Type B pancreatic cell (in vitro differentiated cells): ENCODE measurements around the gene CKAP2L. TPM values are rescaled to one million over a fixed set of nuclear protein-coding genes. Genes with fewer than 3 reads are reported as not detected.
A peak's percentile ranks its signal among the peaks of the same experiment; 100 is the strongest.
"Not testable (repeated sequence)": the region's sequence is repeated elsewhere in the genome, so short reads cannot be mapped to it uniquely, and the experiment has no call there.

Experiments
- DNase-seq: peaks from one replicate; pipeline ENCODE4 v3.0.0; 2021; ENCODE audit warnings: mixed read lengths; ENCODE audit not compliant: unreplicated experiment; ENCODE audit errors: extremely low spot score
- H3K27ac Mint-ChIP-seq: 2 replicates; pipeline ENCODE4 v1.8.0; 2021; ENCODE audit warnings: mild to moderate bottlenecking, mixed read lengths
- H3K27me3 Mint-ChIP-seq: 2 replicates; pipeline ENCODE4 v1.8.0; 2021; ENCODE audit warnings: mixed read lengths
- H3K36me3 Mint-ChIP-seq: 2 replicates; pipeline ENCODE4 v1.8.0; 2021; ENCODE audit warnings: mixed read lengths
- H3K4me1 Mint-ChIP-seq: one replicate; pipeline ENCODE4 v1.8.0; 2021; ENCODE audit warnings: mixed read lengths; ENCODE audit not compliant: unreplicated experiment
- H3K4me3 Mint-ChIP-seq: 2 replicates; pipeline ENCODE4 v1.8.0; 2021; ENCODE audit warnings: mild to moderate bottlenecking, mixed read lengths
- H3K9me3 Mint-ChIP-seq: 2 replicates; pipeline ENCODE4 v1.8.0; 2021; ENCODE audit warnings: mixed read lengths
- total RNA-seq: library from RNA; stranded (reverse); gene quantifications from 2 replicates; pipeline ENCODE4 v1.2.1, GENCODE V29; 2021; ENCODE audit warnings: low replicate concordance
- TF ChIP-seq, protein P1 (sequence below): fragments of 200-600 bp; sonication (generic); conservative IDR thresholded peaks from 2 replicates; pipeline ENCODE4 v1.5.0; 2021; ENCODE audit warnings: antibody characterized with exemption, mild to moderate bottlenecking

CKAP2L gene
- total RNA-seq, 1 donor from 2014 or later = 25.4 TPM

DNA sequence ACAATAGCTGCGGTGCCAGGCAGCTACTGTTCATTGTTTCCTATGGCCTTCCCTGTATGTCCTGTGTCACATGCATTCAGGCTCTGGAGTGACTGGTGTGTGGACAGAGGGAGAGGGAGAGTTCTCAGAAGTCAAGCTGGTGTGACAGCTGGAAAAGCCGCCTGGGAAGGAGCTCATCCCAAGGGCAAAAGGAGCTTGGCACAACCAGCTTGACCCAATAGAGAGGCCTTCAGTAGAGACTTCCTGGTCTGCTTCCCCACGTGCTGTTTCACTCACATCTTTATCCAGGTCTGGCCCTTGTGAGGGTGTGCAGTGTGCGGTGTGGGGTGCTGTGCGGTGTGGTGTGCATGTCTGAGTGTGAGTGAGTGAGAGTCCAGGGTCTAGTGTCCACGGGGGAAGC lies 54.7 kb downstream of the CKAP2L start:
- DNase-seq = peak; percentile 43
- Mint-ChIP-seq H3K4me3 (no peak overlapping the region), H3K27ac (no peak overlapping the region), H3K27me3 (peaks cover 21% of the 10 kb centered on the region), H3K36me3 (no peaks in the 10 kb centered on the region), H3K9me3 (no peaks in the 10 kb centered on the region), H3K4me1 (peaks cover 8% of the 10 kb centered on the region)
- TF ChIP-seq, protein P1, sequence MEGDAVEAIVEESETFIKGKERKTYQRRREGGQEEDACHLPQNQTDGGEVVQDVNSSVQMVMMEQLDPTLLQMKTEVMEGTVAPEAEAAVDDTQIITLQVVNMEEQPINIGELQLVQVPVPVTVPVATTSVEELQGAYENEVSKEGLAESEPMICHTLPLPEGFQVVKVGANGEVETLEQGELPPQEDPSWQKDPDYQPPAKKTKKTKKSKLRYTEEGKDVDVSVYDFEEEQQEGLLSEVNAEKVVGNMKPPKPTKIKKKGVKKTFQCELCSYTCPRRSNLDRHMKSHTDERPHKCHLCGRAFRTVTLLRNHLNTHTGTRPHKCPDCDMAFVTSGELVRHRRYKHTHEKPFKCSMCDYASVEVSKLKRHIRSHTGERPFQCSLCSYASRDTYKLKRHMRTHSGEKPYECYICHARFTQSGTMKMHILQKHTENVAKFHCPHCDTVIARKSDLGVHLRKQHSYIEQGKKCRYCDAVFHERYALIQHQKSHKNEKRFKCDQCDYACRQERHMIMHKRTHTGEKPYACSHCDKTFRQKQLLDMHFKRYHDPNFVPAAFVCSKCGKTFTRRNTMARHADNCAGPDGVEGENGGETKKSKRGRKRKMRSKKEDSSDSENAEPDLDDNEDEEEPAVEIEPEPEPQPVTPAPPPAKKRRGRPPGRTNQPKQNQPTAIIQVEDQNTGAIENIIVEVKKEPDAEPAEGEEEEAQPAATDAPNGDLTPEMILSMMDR = no peak

DNA sequence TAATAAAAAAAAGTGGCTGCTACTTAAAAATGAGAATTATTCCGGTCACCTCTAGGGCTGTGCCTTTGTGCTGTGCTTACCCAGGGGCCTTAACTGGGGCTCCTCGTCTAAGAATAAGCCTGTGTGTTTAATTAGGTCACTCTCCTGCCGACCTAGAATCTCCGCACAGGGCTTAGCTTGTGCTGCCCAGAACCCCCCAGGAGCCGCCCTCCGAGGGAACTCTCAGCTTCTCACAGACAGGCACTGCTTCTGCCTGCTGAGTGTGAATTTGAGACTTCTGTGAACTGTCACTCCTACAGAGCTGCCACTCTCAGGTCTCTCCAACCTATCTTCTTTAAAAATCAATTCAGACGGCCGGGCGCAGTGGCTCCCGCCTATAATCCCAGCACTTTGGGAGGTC lies 55.4 kb downstream of the CKAP2L start:
- no peaks in the 10 kb centered on the region for H3K9me3 Mint-ChIP-seq
- H3K27ac Mint-ChIP-seq = no peak overlapping the region
- H3K27me3 Mint-ChIP-seq = peaks cover 21% of the 10 kb centered on the region
- H3K4me1 Mint-ChIP-seq = peaks cover 8% of the 10 kb centered on the region
- TF ChIP-seq, protein P1 = no peak
- no peaks in the 10 kb centered on the region for H3K36me3 Mint-ChIP-seq
- DNase-seq = peak; percentile 42
- H3K4me3 Mint-ChIP-seq = no peak overlapping the region

DNA sequence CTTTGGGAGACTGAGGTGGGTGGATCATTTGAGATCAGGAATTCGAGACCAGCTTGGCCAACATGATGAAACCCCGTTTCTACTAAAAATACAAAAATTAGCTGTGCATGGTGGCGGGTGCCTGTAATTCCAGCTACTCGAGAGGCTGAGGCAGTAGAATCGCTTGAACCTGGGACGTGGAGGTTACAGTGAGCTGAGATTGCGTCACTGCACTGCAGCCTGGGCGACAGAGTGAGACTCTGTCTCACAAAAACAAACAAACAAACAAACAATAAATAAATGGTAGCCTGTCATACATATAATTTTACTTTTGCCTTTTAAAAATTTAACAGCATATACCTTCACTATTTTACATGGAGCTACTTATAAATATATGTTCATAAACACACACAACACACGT lies 57.5 kb downstream of the CKAP2L start:
- H3K9me3 Mint-ChIP-seq, DNase-seq, H3K36me3 Mint-ChIP-seq, H3K4me1 Mint-ChIP-seq, H3K27ac Mint-ChIP-seq, H3K4me3 Mint-ChIP-seq: not testable (repeated sequence)
- peaks cover 11% of the 10 kb centered on the region for H3K27me3 Mint-ChIP-seq

DNA sequence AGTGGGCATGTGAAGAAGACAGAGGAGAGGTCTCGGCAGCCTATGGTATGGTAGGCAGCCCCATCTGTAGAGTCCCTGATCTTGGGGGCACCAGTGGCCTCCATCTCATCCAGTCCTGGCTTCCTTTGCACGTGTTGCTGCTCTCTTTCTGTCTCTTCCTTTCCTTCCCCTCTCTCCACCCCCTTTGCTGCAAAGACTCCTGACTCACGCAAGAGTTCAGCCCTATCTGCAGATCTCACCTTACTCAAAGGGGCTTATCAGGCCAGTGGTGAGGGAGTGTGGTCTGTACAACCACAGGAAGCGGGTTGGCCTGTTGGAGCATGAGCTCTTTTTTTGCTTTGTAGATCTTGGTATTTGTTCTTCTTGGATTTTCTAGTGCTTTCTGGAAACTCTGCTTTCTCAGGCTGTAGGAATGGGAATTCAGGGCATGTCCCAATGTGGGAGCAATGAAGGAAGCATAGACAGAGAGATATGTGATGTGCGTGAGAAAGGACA lies 58.2 kb downstream of the CKAP2L start:
- H3K27me3 Mint-ChIP-seq = peaks cover 11% of the 10 kb centered on the region

DNA sequence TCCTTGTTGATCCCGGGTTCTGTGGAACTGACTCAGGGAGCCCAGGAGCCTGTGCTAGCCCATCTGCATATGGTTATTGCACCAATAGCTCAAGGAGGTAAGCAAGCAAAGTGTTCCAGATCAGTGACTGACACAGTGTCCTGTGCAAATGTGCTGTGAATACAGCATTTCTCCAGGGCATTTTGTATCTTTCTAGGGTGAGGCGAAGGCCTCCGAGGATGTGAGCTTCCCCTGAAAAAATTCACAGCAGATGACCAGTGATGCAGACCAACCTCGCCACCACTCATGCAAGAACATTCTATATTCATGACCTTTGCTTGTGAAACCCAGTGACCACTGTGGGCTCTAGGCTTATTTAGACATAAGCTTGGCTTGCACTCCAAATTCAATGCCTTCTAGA lies 58.8 kb downstream of the CKAP2L start:
- Mint-ChIP-seq H3K36me3 (no peaks in the 10 kb centered on the region), H3K9me3 (no peaks in the 10 kb centered on the region), H3K4me1 (no peaks in the 10 kb centered on the region), H3K27ac (no peak overlapping the region), H3K4me3 (no peak overlapping the region), H3K27me3 (peaks cover 8% of the 10 kb centered on the region)
- peak; percentile 25 for DNase-seq
- TF ChIP-seq, protein P1 = no peak

More for the DNA sequence above, 58.2 kb downstream of the CKAP2L start:
- Mint-ChIP-seq H3K4me3 (no peak overlapping the region), H3K4me1 (no peaks in the 10 kb centered on the region), H3K36me3 (no peaks in the 10 kb centered on the region), H3K9me3 (no peaks in the 10 kb centered on the region), H3K27ac (no peak overlapping the region)
- peak; percentile 32 for DNase-seq
- TF ChIP-seq, protein P1 = no peak

DNA sequence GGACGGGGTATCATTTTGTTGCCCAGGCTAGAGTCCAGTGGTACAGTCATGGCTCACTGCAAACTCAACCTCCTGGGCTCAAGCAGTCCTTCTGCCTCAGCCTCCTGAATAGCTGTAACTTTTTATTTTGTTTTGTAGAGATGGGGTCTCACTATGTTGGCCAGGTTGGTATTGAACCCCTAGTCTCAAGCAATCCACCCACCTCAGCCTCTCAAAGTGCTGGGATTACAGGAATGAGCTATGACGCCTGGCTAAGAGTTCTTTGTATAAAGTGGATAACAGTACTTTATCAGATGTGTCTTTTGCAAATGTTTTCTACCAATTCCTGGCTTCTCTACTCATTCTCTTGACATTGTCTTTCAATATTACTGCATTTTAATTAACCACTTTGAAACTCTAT lies 60.7 kb downstream of the CKAP2L start:
- no peak overlapping the region for H3K27ac Mint-ChIP-seq

More for the DNA sequence above, 60.7 kb downstream of the CKAP2L start:
- TF ChIP-seq, protein P1 = no peak
- no peaks in the 10 kb centered on the region for H3K36me3 Mint-ChIP-seq
- no peaks in the 10 kb centered on the region for H3K9me3 Mint-ChIP-seq
- peak; percentile 1 for DNase-seq
- H3K4me1 Mint-ChIP-seq = no peaks in the 10 kb centered on the region
- peaks cover 8% of the 10 kb centered on the region for H3K27me3 Mint-ChIP-seq
- no peak overlapping the region for H3K4me3 Mint-ChIP-seq
